Stimulated activated CD8-positive, alpha-beta memory T cell treated with anti-CD3 and anti-CD28 coated beads, Interleukin-12 subunit alpha, Interleukin-12 subunit beta, amount 100 ng/mL, for 24 hours (primary cell): ENCODE results near the gene CCDC102B.
"Not testable (repeated sequence)": the region's sequence is repeated elsewhere in the genome, so short reads cannot be mapped to it uniquely, and the experiment has no call there.

Source experiments
- DNase-seq: peaks from one replicate; pipeline ENCODE4 v3.0.0-alpha.2; 2020; ENCODE audit errors: extremely low read depth

Gene CCDC102B

DNA sequence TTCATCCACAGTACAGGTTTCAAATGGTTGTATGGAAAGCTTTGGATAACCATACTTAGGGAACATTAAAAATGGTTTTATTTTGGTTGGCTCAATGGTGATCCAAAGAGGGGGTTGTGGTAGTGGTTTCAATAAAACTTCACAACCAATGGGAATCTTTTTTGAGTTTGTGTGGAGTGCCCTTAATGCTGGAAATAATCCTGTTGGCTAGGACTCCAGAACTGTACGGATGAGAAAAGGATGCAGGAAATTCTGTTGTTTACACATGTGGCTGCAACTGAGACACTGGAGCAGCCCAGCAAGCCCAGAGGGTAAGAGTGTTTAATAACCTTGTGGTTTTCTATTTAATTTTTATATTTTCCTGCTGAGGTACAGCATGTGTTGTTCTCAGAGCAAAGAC lies at the start of gene CCDC102B:
Gene CCDC102B, plus strand, starts transcription at position 210 of the 400 bp plus-strand sequence. CDS start 38,684 bp downstream, outside the sequence.
- DNase-seq, result no peak

DNA sequence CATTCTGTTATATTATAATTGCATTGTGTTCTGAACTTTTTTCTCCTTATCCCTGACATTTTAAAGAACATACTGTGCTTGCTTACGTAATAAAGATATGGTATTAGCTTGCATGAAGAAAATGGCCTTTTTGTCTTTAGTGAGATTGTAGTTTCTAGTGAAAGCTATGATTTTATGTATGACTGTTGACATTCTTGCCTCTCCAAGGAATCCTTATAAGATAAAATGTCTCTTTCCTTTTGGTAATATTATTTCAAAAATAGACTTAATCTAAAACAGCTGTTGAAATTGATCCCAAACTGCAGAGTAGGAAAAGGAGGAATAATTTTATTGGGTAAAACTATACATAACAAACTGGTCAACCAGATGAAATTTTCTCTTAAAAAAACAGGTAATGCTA lies 40.8 kb upstream of the CCDC102B start:
- DNase-seq, result no peak

DNA sequence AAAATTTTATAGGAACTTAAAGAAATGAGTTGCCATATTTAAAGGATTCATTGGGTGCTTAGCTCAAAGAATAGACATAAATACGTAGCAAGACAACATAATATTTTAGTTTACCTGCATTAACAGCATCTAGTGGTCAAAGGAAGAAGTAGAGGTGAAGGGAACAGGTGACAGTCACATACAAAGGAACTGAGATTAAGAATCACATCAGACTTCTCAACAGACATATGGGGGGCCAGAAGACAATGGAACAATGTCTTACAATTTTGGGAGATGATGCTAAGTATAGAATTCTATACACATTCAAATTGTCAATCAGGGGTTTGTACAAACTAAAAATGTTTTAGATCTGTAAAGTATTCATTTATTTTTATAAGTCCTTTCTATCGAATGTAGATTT lies 38.6 kb upstream of the CCDC102B start:
- DNase-seq, result no peak

DNA sequence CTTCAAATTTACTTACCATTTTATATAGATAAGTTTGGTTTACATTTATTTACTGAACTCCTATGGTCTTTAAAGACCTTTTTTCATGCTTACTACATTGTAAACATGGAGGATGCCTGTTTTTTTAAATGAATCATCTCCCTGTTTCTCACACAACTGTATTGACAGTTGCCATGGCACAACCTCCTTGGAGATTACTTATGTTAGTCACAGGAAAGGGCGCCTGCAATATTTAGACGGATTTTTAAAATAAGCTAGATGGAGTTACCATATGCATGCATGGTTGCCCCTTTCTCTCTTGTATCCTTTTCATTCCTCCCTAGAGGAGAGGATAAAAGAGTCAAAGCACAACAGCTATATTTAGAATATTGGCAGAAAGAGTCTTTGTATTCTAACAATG lies 34.8 kb upstream of the CCDC102B start:
- no peak for DNase-seq

DNA sequence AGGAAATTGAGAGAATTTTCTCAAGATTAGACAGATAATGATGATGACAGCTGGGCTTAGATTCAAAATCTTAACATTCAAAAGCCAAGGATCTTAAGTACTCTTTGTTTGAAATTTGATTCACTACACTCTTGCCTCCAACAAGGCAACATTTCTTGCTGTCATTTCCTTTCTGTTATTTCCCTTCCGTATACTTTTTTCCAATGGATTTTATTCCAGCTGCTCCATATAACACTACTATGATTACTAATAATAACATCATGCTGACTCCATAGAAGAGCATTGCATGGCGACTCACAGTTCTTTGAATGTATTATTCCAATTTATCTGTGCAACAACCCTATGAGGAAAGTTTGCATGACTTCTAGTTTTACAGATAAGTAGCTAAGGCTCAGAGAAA lies 33.9 kb upstream of the CCDC102B start:
- DNase-seq, result no peak

DNA sequence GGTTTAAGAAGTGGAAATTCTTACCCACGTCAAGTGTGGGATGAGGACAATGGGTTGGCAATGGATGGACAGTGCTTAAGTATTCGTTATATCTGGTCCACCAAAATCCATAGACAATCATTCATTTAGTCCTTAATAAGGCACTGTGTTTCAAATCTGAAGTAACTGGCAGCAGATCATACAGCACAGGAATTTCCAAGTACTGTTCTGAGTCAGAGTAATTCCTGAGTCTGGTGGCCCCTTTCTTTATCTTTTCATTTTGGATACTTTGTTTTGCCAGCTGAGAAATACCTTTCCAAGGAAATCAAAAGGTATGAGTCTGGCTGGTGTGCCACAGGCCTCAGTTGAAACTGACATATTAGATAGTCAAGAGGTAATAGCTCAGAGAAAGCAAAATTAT lies 31.4 kb upstream of the CCDC102B start:
- no peak for DNase-seq

DNA sequence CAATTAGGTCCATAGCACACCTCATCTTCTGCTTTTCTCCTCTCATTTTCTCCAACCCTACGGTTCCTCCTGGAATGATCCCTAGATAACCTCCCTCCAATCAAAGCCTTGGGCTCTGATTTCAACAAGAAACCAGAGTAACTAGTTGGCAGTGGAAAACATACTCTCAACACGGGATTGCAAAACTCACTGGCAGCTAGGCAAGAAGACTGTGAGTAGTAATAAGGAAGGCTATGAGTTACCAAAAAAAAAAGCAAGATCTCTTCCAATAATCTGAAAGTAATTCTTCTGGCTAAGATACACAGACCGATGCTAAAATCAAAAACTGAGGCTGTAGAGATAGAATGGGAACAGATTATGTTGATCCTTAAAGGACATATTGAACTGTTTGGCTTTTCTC lies 28.4 kb upstream of the CCDC102B start:
- no peak for DNase-seq

DNA sequence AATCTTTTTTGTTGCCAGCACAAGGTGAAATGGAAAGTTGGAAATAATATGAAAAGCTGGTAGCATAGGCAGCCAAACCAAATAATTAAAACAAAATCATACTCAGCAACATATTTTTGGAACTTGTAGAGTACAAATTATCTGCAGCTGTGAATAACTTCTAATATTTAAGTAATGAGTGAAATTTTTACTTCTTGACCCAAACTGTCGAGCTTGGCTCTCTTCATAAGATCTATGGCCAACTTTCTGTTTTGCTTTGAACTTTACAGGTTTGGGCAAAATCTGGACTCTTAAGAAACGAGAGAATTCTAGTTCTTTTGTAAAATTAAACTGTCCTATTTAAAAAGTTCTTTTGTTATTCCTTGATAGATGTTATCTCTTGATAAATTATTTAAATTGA lies 25.6 kb upstream of the CCDC102B start:
- no peak for DNase-seq

DNA sequence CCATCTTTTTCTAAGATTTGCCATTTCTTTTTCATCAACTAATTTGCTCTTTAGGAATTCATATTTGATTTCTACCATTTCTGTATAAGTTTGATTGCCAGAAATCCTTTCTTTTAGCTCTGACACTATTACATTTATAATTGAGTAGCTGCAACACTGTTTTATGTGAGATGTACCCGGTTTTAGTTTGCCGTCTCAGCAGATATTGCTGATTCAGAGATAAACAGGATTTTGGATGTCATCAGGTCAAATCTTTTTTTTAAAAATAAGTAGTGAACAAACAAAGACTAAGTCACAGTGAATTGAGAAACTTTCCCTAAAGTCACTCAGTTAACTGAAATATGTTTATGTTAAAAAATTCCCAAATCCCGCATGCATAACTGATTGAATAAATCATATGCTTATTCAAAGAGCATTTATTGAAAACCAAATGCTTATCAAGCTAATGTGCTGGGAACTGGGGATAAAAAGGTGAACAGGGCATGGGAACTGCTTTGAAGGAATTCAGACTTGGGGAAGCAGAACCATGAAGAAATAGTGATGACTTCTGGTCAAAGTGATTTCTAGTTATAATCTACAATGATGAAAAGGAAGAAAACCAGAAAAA lies 19.5 kb upstream of the CCDC102B start:
- no peak for DNase-seq

DNA sequence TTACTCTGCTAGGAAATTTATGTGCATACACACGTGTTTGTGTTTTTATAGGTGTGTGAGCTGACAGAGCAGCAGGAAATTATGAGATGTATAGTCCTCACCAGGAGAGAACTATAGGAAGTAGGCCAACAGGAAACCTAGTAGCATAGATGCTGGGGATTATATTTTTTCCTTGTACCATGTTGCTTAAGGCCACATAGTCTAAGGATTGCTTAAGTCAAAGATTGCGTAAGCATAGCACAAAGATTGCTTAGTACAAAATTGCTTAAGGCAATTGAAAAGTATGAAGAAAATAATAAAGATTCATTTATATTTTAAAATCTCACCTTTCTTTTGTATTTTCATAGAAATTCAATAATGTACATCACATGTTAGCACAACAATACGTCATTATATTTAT lies 18.7 kb upstream of the CCDC102B start:
- DNase-seq, result no peak

DNA sequence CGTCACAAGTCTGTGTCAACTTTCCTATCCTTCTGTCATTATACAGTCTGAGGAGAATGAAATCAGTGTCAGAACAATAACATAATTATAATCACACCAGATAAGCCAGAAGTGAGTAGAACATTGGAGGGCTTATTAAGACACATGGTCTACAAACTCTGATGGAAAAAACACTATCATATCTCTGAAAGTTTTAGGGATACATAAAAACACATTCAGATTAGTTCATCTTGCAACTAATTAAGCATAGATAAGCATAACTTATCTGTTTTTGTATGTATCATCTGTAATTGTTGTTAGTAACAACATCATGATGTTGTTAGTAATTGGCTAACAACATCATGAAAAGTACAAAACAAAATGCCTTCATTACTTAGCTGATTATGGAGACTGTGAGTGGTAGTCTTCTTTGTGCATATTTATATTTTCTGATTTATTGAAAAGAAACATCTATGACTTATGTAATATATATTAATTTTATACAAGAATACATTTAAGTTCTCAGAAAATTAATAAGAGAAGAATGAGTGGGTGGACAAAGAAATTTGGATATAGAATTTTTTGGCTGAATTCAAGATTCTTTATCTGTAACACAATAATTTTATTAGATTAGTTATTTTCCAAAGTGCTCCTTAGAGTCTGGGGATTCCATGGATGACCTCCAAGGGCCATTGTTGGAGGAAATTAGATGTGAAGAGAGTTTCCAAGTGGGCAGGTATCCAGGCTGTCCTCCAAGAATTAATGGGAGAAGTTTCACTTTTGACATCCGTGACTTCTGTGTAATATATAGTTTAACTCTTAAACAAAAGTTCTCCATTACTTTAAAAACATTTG lies 16.9 kb upstream of the CCDC102B start:
- no peak for DNase-seq

DNA sequence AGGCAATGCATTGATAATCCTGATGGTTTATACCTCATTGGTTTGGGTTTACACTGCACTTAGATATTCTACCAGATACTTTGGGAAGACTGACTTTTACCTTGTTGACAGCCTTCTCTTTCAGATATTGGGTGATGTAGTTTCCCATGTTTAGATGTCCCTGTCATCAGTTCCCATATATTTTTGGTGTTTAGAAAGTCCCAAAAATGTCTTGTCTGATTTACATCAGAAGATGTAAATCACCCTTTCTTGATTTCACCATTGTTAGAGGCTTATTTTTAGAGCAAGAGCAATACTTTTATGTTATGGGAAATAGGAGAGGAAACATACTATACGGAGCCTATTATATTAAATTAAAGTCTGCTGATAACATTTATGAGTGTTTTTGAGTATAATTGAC lies 14.4 kb upstream of the CCDC102B start:
- no peak for DNase-seq

DNA sequence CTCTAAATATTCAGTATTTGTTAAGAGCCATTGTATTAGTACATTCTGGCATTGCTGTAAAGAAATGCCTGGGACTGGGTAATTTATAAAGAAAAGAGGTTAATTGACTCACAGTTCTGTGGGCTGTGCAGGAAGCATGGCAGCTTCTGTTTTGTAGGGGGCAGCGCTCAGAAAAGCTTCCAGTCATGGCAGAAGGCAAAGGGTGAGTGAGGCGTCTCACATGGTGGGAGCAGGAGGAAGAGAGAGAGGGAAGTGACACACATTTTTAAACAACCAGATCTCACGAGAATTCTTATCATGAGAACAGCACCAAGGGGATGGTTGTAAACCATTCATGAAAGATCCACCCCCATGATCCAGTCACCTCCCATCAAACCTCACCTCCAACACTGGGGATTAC lies 13.8 kb upstream of the CCDC102B start:
- DNase-seq, result no peak

DNA sequence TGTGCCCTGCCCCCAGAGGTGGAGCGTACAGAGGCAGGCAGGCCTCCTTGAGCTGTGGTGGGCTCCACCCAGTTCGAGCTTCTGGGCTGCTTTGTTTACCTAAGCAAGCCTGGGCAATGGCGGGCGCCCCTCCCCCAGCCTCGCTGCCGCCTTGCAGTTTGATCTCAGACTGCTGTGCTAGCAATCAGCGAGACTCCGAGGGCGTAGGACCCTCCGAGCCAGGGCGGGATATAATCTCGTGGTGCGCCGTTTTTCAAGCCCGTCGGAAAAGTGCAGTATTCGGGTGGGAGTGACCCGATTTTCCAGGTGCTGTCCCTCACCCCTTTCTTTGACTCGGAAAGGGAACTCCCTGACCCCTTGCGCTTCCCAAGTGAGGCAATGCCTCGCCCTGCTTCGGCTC lies 7.6 kb upstream of the CCDC102B start:
- DNase-seq, result not testable (repeated sequence)

DNA sequence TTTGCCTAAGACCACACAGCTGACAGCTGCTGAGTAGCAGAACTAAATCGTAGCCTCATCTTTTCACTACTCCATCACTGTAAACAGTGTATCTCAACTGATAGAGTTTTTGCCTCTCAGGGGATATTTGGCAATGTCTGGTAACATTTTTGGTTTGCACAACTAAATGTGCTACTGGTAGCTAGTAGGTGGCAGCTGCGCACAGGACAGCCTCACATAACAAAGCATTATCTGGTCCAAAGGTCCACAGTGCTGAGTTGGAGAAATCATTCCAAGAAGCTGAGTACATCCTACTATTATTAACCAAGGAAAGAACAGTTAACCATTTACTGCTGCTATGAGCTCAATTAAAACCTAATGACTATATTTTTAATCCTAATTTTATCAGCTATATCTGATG lies 6.1 kb upstream of the CCDC102B start:
- DNase-seq, result no peak

DNA sequence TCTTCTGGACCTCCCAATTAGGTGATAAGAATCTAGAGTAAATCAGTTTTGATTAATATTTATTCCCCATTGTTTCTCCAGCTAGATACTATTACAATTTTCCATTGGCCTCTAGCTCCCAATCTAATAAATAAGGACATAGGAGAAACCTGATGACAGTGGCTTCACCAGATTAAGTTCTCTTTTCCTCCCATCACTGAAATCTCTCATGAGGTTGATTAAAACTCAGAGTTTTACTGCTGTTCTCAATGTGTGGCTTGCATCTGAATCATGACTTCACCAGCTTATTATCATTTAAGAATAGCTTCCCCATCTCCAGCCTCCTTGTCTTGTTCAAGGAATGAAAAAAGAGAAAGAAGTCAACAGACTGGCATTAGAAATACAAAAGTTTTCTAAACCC lies 3.9 kb upstream of the CCDC102B start:
- no peak for DNase-seq

DNA sequence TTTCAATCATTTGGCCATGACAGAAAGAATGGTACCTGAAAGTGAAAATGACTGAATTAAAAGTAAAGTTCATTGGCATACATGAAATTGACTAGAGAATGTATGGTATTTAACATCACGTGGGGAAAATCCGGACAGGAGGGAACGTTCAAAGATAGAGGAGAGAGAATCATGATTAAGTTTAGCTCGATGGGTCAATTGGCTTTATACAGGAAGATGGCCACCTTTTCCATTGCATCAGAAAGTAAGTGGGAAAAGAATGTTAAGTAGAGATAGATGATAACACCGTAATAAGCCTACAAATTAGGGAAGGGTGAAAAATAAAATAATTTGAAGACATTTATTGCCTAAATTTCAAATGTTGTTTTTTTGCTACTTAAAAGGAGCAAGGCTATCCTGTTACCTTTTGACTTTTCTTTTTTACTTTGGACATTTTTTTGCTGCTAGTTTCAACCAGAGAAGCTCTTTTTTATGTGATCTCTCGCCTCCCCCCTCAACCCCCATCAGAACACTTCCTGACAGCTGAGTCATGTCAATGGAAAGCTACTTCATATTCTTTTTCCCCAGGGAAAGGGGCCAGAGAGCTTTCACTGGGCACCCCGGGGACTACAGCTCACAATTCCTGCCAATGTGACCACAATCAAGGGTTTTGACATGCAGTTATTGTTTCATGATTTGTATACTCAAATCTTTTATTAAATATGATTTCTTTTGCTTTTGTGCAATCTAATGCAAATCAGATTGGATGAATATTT lies 767 bp upstream of the CCDC102B start:
- DNase-seq, result no peak

DNA sequence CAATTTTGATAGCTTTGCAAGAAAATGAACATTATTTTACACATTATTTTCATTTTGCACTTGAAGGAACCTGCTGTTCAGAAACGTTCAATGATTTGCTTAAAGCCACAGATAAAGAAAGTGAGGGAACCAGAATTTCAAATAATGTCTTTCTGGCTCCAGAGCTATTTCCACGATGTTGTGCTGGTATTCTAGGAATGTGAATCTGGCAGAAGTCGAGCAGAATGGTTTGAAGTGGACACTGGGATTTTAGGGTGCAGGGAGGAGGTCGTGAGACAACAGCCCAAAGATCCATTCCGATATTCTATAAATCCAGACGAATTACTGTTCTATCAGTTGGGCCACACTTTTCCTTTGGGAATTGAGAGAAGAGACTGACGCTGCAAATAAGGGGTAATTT lies 2.2 kb downstream of the CCDC102B start:
- no peak for DNase-seq

DNA sequence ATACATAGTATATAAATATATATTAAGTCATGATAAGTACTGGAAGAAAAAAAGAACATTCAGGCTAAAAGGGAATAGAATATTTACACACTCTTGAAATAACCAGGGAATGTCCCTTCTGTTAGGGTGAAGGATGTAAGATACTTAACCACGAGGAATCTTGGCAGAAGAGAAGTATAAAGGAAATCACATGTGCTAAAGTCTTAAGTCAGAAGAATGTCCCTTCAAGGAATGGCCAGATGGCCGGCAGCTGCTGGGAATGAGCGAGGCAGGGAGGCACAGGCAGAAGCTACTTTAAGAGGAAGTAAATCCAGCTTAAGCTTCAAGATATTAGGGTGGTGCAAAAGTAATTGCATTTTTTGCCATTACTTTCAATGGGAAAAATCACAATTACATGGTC lies 5.5 kb downstream of the CCDC102B start:
- DNase-seq, result no peak

DNA sequence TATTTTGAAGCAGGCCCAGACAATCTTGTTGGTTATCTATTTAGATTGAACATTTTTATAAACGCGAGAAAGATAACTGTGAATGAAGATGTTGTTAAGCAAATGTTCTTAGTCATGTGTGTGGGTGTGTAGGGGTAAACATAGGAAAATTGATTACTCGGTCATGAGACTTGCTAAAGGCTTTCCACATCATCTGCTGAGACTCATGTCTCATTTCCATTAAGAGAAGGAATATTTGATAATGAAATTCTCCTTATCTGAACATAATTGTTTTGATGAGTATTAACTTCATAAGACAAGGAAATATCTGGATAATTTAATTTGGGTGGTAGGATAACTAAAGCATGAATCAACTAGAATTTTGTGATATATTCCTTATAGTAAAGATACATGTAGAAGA lies 19.7 kb downstream of the CCDC102B start:
- no peak for DNase-seq

DNA sequence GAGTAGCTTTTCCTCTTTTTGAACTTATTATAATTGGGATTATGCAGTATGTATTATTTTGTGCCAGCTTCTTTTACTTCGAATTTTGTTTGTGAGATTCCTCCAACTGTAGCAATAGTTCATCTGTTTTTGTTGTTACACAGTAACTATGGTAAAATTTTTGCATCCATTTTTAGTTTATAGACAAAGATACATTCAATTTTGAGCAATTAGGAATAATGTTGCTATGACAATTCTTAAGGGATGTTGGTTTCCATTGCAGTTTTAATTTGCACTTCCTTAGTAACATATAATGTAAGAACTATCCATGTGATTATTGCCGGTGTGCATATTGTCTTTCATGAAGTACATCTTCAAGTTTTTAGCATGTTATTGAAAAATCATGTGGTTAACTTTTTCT lies 20.7 kb downstream of the CCDC102B start:
- no peak for DNase-seq

DNA sequence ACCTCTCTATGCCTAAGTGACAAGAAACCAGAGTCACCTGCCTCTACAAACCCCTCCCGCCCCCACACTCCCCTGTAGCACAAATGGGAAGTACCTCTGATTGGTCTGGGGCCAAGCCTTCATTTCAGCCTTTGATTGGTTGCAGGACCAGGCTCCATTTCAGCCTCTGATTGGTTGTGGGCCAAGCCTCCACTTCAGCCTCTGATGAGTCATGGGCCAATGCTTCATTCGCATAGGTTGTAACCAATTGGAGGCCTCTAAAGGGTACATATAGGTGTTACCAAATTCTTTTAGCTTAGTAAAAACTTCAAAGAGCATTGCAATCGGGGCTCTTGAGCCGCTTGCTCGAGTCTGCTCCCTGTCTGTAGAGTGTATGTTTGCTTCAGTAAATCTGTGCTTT lies 25.0 kb downstream of the CCDC102B start:
- DNase-seq, result no peak

DNA sequence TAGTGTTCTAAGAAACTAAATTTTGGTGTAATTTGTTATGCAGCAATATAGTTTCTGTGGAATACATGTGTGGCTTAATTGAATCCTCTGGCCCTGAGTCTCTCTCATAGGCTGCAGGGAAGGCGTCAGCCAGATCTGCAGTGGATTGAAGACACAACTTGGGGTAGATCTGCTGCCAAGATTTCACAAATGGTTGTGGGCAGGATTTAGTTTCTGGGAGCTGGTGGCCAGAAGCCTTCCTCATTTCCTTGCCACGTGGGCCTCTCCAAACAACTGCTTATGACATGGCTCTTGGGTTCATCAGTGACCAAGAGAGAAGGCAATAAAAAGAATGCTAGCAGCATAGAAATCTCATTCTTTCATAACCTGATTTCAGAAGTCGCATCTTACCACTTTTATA lies 28.2 kb downstream of the CCDC102B start:
- DNase-seq, result no peak
